Ectodermal cell (in vitro differentiated cells): ENCODE results near the gene RGS13.

Source experiments
- H3K27ac ChIP-seq: 2 replicates; pipeline ENCODE4 v1.7.0; 2013; ENCODE audit warnings: mild to moderate bottlenecking, low read depth, low read length; ENCODE audit not compliant: insufficient read depth, poor library complexity, severe bottlenecking
- H3K27me3 ChIP-seq: 2 replicates; pipeline ENCODE4 v1.7.0; 2013; ENCODE audit warnings: mild to moderate bottlenecking, low read length; ENCODE audit not compliant: insufficient read depth, control insufficient read depth, poor library complexity, severe bottlenecking
- H3K36me3 ChIP-seq: one replicate; pipeline ENCODE4 v1.7.0; 2013; ENCODE audit warnings: low read length; ENCODE audit not compliant: control insufficient read depth, insufficient read depth
- H3K4me1 ChIP-seq: one replicate; pipeline ENCODE4 v1.7.0; 2013; ENCODE audit warnings: low read length; ENCODE audit not compliant: control insufficient read depth, insufficient read depth
- H3K4me3 ChIP-seq: 2 replicates; pipeline ENCODE4 v1.7.0; 2013; ENCODE audit warnings: low read depth, low read length, control low read depth; ENCODE audit not compliant: insufficient read depth
- H3K9me3 ChIP-seq: 2 replicates; pipeline ENCODE4 v1.7.0; 2013; ENCODE audit warnings: mild to moderate bottlenecking, low read length, moderate library complexity; ENCODE audit not compliant: control insufficient read depth
- WGBS, 2 experiments: methylation state at CpG; one replicate each; pipeline ENCODE4 v1.1.7; 2013; ENCODE audit warnings: missing lambda C conversion rate in 2 of 2; 5-methylcytosine and 5-hydroxymethylcytosine counted together

The RGS13 gene

DNA sequence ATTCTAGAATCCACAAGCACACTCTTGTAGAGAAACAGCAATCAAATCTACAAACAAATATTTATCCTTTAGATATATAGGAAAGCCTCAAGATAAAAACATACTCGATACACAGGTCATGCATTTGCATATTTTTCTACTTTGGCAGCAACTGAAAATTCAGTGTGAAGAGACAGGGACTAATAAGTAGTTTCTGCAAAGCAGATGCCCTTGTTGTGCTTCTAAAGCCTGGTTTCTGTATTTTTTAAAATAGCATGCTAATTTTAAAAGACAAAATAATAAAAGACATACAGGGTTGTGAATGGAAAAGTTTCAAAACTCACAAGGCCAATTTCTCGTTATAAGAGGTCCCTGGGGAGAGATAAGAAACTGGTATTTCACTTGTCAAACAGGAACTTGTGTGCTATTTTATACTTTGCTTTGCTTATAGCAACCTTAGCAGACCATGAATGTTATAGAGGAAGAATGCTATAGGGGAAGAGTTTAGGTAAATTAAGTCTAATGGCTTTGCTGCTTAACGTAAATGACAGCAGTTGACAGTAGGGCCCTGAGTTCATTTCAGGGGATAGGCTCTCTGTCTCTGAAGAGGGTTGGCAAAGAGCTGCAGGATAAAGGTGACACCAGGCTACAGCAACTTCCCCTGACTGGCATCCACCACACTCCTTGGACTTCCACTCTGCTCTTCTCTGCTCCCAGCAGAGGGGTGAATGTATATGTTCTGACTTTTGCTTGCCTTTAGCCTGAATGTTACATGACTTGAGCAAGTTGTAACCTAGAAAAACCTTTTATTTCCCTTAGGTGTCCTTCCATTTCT lies 9.4 kb upstream of the RGS13 start:
- no peaks in the 10 kb centered on the region for H3K4me1 ChIP-seq
- no peak overlapping the region for H3K27ac ChIP-seq
- H3K27me3 ChIP-seq, result no peaks in the 10 kb centered on the region
- H3K9me3 ChIP-seq, result no peaks in the 10 kb centered on the region
- WGBS, 2 experiments, result 96 to 97% methylated on average over 3 of the region's 3 CpGs
- no peaks in the 10 kb centered on the region for H3K36me3 ChIP-seq
- H3K4me3 ChIP-seq, result no peak overlapping the region

DNA sequence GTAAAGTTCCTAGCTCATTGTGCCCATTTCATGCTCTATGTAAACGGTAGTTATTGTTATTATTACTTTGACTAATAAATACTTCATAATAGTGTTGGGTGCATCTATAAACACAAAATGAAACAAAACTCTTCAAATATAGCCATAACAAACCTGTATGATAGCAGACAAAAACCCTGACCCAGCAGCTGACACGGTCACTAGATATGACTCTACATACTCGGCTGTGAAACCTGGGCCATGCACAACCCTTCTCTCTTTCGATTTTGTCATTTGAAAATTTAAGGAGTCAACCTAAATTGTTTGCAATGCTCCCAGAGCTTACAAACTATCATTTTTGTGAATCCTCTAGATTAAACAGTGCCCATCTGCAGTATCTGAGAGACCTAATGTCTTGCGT lies 8.0 kb upstream of the RGS13 start:
- no peaks in the 10 kb centered on the region for H3K9me3 ChIP-seq
- no peak overlapping the region for H3K4me3 ChIP-seq
- WGBS, 2 experiments, result 92 to 94% methylated on average over 3 of the region's 5 CpGs
- no peak overlapping the region for H3K27ac ChIP-seq
- H3K27me3 ChIP-seq, result no peaks in the 10 kb centered on the region
- peaks cover 6% of the 10 kb centered on the region for H3K4me1 ChIP-seq
- no peaks in the 10 kb centered on the region for H3K36me3 ChIP-seq

DNA sequence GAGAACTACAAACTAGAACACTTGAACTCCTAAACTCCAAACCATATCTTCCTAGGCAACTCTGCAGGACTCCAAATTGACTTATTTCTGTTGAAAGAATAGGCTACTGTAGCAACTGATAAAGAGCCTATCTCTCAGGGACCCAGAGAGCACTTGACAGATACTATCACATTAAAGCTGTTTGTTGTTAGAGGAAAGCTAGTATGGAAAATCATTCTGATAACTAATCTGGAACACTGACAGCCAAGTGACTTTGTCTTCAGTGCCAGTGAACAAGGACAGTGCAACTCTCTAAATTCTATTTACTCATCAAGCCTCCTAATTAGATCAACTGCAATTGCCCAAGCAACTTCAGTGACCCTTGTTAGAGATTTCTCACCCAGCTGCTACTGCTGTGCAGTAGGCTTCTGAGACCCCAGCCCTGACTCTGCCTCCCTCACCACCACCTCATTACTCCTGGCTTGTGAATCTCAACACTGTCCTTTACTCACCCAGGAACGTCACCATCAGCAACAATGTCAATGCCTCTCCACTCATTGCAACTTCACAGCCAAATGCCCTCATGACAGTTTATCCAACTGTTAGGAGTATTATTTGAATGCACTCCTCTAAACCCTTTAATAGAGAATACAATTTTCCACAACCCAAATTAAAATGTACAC lies 7.4 kb upstream of the RGS13 start:
- no peaks in the 10 kb centered on the region for H3K36me3 ChIP-seq
- peaks cover 12% of the 10 kb centered on the region for H3K4me1 ChIP-seq
- no peak overlapping the region for H3K4me3 ChIP-seq
- WGBS, 2 experiments, result 91 to 95% methylated on average over 1 of the region's 1 CpG
- no peak overlapping the region for H3K27ac ChIP-seq
- no peaks in the 10 kb centered on the region for H3K9me3 ChIP-seq
- no peaks in the 10 kb centered on the region for H3K27me3 ChIP-seq

DNA sequence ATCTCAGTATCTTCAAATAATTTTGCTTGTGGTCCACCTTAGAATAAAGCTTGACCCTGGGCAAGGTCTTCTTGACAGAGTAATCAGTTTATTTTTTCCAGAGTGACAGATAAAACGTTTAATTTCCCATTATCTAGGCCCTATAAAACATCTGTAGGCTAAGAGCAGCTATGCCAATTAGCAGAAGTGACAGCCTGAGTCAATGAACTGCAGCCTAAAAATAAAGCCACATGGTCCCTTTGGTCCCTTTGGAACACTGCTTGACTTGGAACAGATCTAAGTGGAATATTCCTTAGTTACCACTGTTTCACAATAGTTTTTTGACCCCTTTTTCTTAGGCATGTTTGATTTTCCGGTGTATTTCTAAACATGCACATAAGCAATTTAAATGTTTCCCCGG lies 6.3 kb upstream of the RGS13 start:
- Histone ChIP-seq H3K27ac (no peak overlapping the region), H3K4me3 (no peak overlapping the region), H3K36me3 (no peaks in the 10 kb centered on the region), H3K4me1 (peaks cover 16% of the 10 kb centered on the region), H3K9me3 (no peaks in the 10 kb centered on the region), H3K27me3 (no peaks in the 10 kb centered on the region)
- 83 to 87% methylated on average over 1 to 2 of the region's 3 CpGs for WGBS, 2 experiments

DNA sequence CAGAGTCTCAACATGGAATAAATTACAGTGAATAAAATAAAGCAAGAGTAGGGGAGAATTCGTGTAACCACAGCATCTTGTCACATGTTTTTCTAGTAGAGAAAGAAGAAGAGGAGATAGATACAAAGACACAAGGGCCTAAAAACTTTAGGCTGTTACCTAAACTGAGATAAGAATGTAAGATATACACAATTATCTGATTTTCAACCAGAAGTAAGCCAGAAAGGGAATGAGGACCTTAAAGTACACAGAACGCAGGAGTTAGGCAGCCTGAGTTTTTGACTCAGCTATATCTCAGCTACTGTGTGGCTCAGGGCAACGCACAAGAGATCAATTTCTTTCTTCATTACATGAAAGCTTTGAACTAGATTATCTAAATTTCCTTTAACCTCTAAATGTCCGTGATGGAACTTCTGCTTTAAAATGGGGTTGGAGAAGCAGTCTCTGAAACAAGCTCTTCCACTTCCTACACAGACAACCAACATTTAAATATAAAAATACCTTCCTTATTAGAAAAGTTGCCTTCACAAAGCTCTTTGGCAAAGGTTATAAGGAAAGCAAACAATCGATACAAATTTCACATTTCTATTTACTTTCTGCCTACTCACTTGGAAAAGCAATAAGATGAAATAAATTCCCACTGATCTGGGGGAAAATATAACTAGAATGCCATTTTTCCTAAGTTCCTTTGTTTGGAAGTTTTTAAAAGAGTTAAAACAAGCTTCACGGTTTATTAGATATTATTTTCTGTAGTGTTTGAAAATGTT lies 5.2 kb upstream of the RGS13 start:
- WGBS, 2 experiments, result 92 to 95% methylated on average over 6 of the region's 6 CpGs
- Histone ChIP-seq H3K4me3 (no peak overlapping the region), H3K4me1 (peaks cover 16% of the 10 kb centered on the region), H3K27ac (no peak overlapping the region), H3K27me3 (no peaks in the 10 kb centered on the region), H3K36me3 (no peaks in the 10 kb centered on the region), H3K9me3 (no peaks in the 10 kb centered on the region)

DNA sequence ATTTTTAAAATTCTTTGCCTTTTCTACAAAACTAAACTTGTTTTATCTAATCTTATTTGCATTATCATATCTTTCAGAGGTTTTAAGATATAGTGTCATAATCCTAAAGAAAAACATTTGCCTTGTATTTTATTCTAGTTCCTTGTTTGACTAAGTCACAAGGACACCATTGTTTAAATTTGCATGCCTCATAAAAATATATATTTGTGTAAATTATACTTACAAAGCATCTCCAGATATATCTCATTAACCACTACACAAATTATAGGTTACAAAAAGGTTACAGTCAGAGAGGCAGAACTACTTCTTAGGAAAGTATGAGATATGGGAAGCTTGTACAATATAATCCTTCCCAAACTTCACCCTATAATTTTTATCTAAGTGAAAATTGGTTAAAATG lies 4.2 kb upstream of the RGS13 start:
- no peaks in the 10 kb centered on the region for H3K36me3 ChIP-seq
- H3K4me1 ChIP-seq, result peaks cover 16% of the 10 kb centered on the region
- H3K27me3 ChIP-seq, result no peaks in the 10 kb centered on the region
- no peaks in the 10 kb centered on the region for H3K9me3 ChIP-seq
- no peak overlapping the region for H3K27ac ChIP-seq
- no peak overlapping the region for H3K4me3 ChIP-seq

DNA sequence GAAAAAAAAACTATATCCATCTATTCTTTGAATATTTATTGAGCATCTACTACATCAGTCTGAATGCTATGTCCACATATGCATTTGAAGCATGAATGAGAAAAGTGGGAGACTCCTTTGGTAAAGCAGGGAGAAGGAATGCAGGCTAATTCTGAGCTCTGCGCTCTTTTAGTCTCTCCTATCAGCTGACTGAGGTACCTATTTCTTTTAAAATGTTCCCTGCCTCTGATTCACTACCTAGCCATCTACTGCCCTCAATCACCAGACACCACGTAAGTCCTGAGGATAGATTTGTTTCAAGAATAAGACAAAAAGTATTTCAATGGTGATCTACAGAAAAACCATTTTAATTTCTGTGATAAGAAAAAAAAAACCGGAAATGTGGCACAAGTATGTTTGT lies 3.8 kb upstream of the RGS13 start:
- Histone ChIP-seq H3K27me3 (no peaks in the 10 kb centered on the region), H3K4me3 (no peak overlapping the region), H3K4me1 (peaks cover 16% of the 10 kb centered on the region), H3K36me3 (no peaks in the 10 kb centered on the region), H3K9me3 (no peaks in the 10 kb centered on the region), H3K27ac (peak overlapping the region; percentile 44)
- 57 to 92% methylated on average over 1 to 3 of the region's 3 CpGs for WGBS, 2 experiments

DNA sequence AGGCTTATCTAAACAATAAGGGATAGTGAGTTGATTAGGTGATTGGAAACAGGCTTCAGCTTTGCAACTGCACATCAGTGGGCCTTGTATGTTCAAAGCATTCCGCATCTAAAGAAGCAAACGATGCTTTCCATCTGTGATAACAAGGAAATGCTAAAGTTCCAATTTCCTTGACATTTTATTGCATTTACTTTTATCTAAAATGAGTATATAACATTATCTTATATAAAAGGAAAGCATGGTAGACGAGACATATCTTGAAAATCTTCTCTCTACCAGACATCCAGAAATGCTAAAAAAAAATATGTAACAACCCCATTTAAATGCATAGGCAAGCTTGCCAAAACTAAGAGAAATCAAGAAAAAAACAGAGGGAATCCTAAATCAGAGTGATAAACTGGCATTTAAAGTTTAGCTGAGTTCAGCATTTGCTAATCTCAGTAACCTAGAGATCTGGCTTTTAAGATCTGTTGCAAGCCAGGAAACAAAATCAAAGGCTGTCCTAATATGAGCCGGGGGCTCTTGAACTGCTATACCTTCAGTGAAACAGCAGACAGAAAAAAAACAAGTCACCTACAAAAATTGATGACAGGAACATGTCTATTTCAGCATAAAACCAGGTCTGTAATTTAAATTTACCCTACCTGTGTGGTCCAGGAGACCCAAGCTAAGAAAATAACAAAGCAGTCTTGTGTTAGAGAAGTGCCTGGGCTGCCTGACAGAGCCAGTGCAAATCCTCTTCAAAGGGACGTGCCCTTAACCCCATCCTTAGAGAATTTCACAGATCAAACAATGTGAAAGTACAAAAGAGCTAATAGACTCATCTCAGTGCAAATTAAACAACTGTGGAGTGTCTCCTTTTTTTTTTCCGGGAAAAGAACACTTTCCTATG lies 3.1 kb upstream of the RGS13 start:
- Histone ChIP-seq H3K27me3 (no peaks in the 10 kb centered on the region), H3K9me3 (no peaks in the 10 kb centered on the region), H3K4me3 (no peak overlapping the region), H3K27ac (peak overlapping the region; percentile 69), H3K4me1 (peaks cover 16% of the 10 kb centered on the region), H3K36me3 (no peaks in the 10 kb centered on the region)
- 60 to 63% methylated on average over 3 to 6 of the region's 6 CpGs for WGBS, 2 experiments

DNA sequence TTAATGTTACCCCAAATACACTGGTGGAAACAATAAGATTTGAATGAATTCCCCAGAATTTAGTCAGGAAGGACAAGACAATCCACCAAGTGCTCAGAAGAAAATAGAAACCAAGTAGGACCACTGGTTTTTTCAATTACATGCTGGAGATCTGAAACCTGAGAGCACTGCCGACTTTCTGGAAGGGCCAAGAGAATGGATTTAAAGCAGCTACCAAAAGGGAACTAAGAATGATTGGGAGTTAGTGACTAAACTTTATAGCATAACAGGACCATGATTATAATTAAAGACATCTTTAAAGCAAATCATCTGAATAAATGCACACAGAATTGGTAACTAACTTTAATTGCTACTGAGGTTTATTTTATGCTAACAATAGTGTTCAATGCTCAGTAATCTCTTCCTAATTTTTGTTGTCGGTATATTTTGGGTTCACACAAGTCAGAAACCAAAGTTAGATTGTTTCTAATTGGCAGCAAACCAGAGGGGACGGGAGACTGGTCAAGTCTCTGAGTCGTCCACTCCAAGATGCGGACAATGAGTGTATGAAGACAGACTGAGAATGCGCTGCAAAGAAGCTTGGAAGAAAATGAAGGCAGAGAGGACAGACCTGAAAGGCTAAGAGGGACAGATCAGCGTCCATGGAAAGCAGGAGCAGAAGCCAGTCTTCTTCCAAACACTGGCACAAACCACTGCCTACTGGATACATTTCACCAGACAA lies 2.3 kb upstream of the RGS13 start:
- H3K4me3 ChIP-seq, result no peak overlapping the region
- 85 to 90% methylated on average over 7 of the region's 7 CpGs for WGBS, 2 experiments
- peak overlapping the region; percentile 69 for H3K27ac ChIP-seq
- no peaks in the 10 kb centered on the region for H3K27me3 ChIP-seq
- H3K36me3 ChIP-seq, result no peaks in the 10 kb centered on the region
- H3K4me1 ChIP-seq, result peaks cover 16% of the 10 kb centered on the region
- no peaks in the 10 kb centered on the region for H3K9me3 ChIP-seq
